D721Med (cell line): ENCODE results near the gene LRSAM1.

Experiments
- DNase-seq: peaks from one replicate; pipeline ENCODE4 v3.0.0; 2011; ENCODE audit warnings: low spot score; ENCODE audit not compliant: insufficient read length
- FAIRE-seq: peaks from 2 replicates; lab custom pipeline; 2011; peaks lifted over from hg19 to GRCh38; lab: Jason Lieb, UNC
- TF ChIP-seq, protein P1 (sequence below): IDR thresholded peaks from 2 replicates; pipeline ENCODE4 v1.5.1; 2012; ENCODE audit warnings: mild to moderate bottlenecking, control low read depth; ENCODE audit not compliant: insufficient read depth; ENCODE audit errors: missing control alignments

Gene LRSAM1

GRCh38 chr9:127503947-127504886 lies 52.9 kb downstream of the LRSAM1 start:
- TF ChIP-seq, protein P1, sequence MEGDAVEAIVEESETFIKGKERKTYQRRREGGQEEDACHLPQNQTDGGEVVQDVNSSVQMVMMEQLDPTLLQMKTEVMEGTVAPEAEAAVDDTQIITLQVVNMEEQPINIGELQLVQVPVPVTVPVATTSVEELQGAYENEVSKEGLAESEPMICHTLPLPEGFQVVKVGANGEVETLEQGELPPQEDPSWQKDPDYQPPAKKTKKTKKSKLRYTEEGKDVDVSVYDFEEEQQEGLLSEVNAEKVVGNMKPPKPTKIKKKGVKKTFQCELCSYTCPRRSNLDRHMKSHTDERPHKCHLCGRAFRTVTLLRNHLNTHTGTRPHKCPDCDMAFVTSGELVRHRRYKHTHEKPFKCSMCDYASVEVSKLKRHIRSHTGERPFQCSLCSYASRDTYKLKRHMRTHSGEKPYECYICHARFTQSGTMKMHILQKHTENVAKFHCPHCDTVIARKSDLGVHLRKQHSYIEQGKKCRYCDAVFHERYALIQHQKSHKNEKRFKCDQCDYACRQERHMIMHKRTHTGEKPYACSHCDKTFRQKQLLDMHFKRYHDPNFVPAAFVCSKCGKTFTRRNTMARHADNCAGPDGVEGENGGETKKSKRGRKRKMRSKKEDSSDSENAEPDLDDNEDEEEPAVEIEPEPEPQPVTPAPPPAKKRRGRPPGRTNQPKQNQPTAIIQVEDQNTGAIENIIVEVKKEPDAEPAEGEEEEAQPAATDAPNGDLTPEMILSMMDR, result peak; percentile 89
- no peak for FAIRE-seq
- no peak for DNase-seq

DNA sequence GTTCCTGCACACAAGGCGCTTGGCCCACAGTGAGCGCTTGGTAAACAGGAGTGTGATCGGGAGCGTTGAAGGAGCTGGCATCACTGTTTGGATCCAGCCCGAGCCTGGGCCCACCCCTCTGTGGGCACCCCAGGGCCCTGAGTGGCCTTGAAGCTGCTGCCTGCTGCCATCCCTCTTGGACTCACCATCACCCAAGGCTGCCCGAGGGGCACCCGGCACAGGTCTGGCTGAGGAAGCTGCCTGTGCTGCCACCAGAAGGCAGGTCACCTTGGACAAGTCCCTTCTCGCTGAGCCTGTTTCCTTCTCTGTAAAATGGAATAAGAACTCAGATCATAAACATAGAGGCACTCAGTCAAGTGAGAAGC lies 53.6 kb downstream of the LRSAM1 start:
- no peak for DNase-seq
- TF ChIP-seq, protein P1, result no peak
- no peak for FAIRE-seq

DNA sequence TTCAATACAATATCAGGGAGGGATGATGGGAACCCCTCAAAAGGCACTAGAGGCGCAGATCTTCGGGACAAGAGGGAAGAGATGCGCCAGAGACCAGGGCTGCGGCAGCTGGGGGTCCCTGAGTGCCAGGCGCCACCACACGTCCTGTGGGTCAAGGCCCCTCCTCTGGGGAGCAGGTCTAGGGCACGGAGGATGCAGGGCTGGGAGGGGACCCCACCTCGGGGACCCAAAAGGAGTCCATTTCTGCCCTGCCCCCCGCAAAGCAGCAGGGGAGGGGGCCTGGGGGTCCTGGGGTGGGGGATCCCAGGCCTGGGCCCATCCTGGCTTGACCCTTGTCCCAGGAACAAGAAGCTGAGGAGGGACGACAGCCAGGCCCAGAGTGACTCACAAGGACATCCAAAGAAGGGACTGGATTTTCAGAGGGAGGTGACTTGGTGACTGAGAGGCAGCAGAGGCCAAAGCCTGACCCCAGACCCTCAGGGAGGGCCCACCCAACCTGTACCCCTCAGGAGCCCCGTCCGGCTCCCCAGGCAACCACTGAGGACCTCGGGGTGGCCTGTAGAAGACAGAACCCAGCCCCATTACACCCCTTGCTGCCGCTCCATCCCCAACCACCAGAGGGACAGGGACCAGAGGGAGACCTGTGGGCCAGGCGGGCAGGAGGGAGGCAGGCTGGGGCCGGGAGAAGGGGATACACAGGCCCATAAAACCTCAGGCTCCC lies 54.2 kb downstream of the LRSAM1 start:
- no peak for FAIRE-seq
- no peak for DNase-seq
- TF ChIP-seq, protein P1, result peak; percentile 25

- no peak for DNase-seq
- FAIRE-seq, result no peak
- TF ChIP-seq, protein P1, result no peak
These were observed 55.0 kb downstream of the LRSAM1 start for GRCh38 chr9:127506117-127506813.

GRCh38 chr9:127506814-127507750 lies 55.8 kb downstream of the LRSAM1 start:
- TF ChIP-seq, protein P1, result no peak
- DNase-seq (no peak), FAIRE-seq (no peak)
